Suprapubic skin (tissue), 4 donors: ENCODE results near the gene CHRNA5.

Experiments used
- CTCF ChIP-seq, 2 donors: fragments of 200-600 bp in 1 of 2; fragments of 450-650 bp in 1 of 2; sonication (generic) in 1 of 2; IDR thresholded peaks; one replicate each; pipeline ENCODE4 v1.5.1; 2016 to 2019; ENCODE audit warnings: antibody characterized with exemption in 2 of 2, mild to moderate bottlenecking in 1 of 2, moderate library complexity in 1 of 2
- EP300 ChIP-seq: sonication (generic); formaldehyde crosslinking; IDR thresholded peaks from one replicate; pipeline ENCODE4 v1.6.1; 2017; ENCODE audit warnings: antibody characterized with exemption
- POLR2A ChIP-seq, 2 donors: fragments of 450-650 bp; IDR thresholded peaks; one replicate each; pipeline ENCODE4 v1.6.1; 2017; ENCODE audit warnings: antibody characterized with exemption in 2 of 2, mild to moderate bottlenecking in 2 of 2, moderate library complexity in 2 of 2
- POLR2AphosphoS5 ChIP-seq, 3 donors: sonication (generic); formaldehyde crosslinking; IDR thresholded peaks; one replicate each; pipeline ENCODE4 v1.6.1; 2017; ENCODE audit warnings: antibody characterized with exemption in 3 of 3

DNA sequence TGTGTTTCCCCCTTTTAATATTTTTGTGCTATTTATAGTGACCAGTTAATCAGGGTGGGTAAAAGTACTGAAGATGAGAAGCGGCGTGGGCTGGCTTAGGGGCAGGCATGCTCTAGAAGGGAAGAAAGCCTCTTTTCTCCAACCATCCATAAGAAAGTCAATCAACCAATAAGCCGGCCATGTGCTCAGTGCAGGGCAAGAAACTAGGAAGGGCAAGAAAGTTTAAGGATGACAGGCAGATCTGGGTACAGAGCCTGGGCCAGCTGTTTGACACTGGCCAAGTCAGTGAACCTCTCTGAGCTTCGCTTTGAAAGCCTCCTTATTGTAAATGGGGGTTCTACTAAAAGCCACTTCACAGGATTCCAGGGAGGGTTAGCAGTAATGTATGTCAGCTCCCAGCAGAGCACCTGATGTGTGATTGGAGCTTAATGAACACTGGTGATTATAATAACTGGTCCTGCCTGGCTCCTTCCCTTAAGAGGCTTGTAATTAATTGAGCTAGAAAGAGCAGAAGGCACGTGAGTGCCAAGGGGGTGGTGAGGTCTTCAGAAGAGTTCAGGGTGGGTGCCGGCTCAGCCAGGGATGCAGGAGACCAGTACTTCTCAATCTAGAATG is 61.2 kb downstream of the CHRNA5 start:
- TF ChIP-seq CTCF (IDR thresholded peaks at IDR 0.05) (no peak), POLR2AphosphoS5 (IDR thresholded peaks at IDR 0.05) (no peak), POLR2A (IDR thresholded peaks at IDR 0.05) (no peak), EP300 (no peak)
